ENCODE measurements around the gene CDK13.
"Not testable (repeated sequence)": the region's sequence is repeated elsewhere in the genome, so short reads cannot be mapped to it uniquely, and the experiment has no call there.

The CDK13 gene

GRCh38 chr7:40105879-40106473, 155.9 kb downstream of the CDK13 start:
- DNase-seq = no peak

- DNase-seq = no peak
These were observed 165.9 kb downstream of the CDK13 start for GRCh38 chr7:40115936-40116335.

- not testable (repeated sequence) for DNase-seq
These were observed 167.1 kb downstream of the CDK13 start for GRCh38 chr7:40117199-40117598.

- not testable (repeated sequence) for DNase-seq
These were observed 168.1 kb downstream of the CDK13 start for GRCh38 chr7:40118201-40118600.

GRCh38 chr7:40120020-40120419, 170.0 kb downstream of the CDK13 start:
- DNase-seq = no peak

GRCh38 chr7:40122100-40122939, 172.3 kb downstream of the CDK13 start:
- not testable (repeated sequence) for DNase-seq

GRCh38 chr7:40122940-40123254, 172.8 kb downstream of the CDK13 start:
- no peak for DNase-seq

- no peak for DNase-seq
These were observed 183.7 kb downstream of the CDK13 start for GRCh38 chr7:40133561-40134427.

GRCh38 chr7:40134428-40135316, 184.6 kb downstream of the CDK13 start, which contains the start of the genes MPLKIP and SUGCT:
Gene MPLKIP (minus strand): TSS chr7:40134622. CDS start chr7:40134567, 55 bp downstream.
Gene SUGCT (plus strand): TSS chr7:40135005.
- DNase-seq = peak; percentile 69 to 84 (median 77)

- peak in 2 of 4 experiments; percentile 16 for DNase-seq
These were observed 185.2 kb downstream of the CDK13 start for GRCh38 chr7:40135317-40135610.

- no peak for DNase-seq
These were observed 187.5 kb downstream of the CDK13 start for GRCh38 chr7:40137563-40137962.

- no peak for DNase-seq
These were observed 188.9 kb downstream of the CDK13 start for GRCh38 chr7:40138973-40139372.

- DNase-seq = not testable (repeated sequence)
These were observed 189.8 kb downstream of the CDK13 start for GRCh38 chr7:40139891-40140290.

- not testable (repeated sequence) for DNase-seq
These were observed 191.9 kb downstream of the CDK13 start for GRCh38 chr7:40141916-40142315.

GRCh38 chr7:40145596-40146130, 195.6 kb downstream of the CDK13 start:
- not testable (repeated sequence) for DNase-seq

GRCh38 chr7:40147371-40148246, 197.6 kb downstream of the CDK13 start:
- DNase-seq = no peak

- DNase-seq = not testable (repeated sequence)
These were observed 198.2 kb downstream of the CDK13 start for GRCh38 chr7:40148247-40148580.

GRCh38 chr7:40148671-40149070, 198.6 kb downstream of the CDK13 start:
- no peak for DNase-seq
